Activated CD4-positive, alpha-beta memory T cell treated with anti-CD3 and anti-CD28 coated beads for 36 hours (primary cell): ENCODE measurements around the gene FEZ2. TPM values are rescaled to one million over a fixed set of nuclear protein-coding genes. Genes with fewer than 3 reads are reported as not detected.
A peak's percentile ranks its signal among the peaks of the same experiment; 100 is the strongest.

Source experiments
- CTCF ChIA-PET: fragments of 350-600 bp; sonication (Branson Sonifier 250); formaldehyde crosslinking; loops from one replicate; lab custom pipeline; 2021; ENCODE audit warnings: antibody characterized with exemption, inconsistent platforms; lab: Charles Lee
- POLR2A ChIA-PET: fragments of 350-600 bp; sonication (Branson Sonifier 250); formaldehyde crosslinking; loops from one replicate; lab custom pipeline; 2021; ENCODE audit warnings: antibody characterized with exemption; lab: Charles Lee
- DNase-seq: peaks from one replicate; pipeline ENCODE4 v3.0.0-alpha.2; 2020
- H3K27ac Mint-ChIP-seq: one replicate; pipeline ENCODE4 v1.8.0; 2021; ENCODE audit warnings: mixed read lengths
- H3K27me3 Mint-ChIP-seq: one replicate; pipeline ENCODE4 v1.8.0; 2021; ENCODE audit warnings: mixed read lengths
- H3K36me3 Mint-ChIP-seq: one replicate; pipeline ENCODE4 v1.8.0; 2021; ENCODE audit warnings: mixed read lengths
- H3K4me1 Mint-ChIP-seq: one replicate; pipeline ENCODE4 v1.8.0; 2021; ENCODE audit warnings: low read depth, mixed read lengths
- H3K4me3 Mint-ChIP-seq: one replicate; pipeline ENCODE4 v1.8.0; 2021; ENCODE audit warnings: mild to moderate bottlenecking, mixed read lengths
- H3K9me3 Mint-ChIP-seq: one replicate; pipeline ENCODE4 v1.8.0; 2021; ENCODE audit warnings: mixed read lengths
- intact Hi-C: fragments of 100-400 bp; cut with micrococcal nuclease; formaldehyde crosslinking; loops from one replicate; pipeline ENCODE4 v1.15.1; 2023
- total RNA-seq, 2 experiments: library from RNA; stranded (reverse); gene quantifications; one replicate each; pipeline ENCODE4 v1.2.3, GENCODE V29; 2021

Gene FEZ2
- total RNA-seq, 2 experiments from 2014 or later, result 6.8 to 9.3 TPM

DNA sequence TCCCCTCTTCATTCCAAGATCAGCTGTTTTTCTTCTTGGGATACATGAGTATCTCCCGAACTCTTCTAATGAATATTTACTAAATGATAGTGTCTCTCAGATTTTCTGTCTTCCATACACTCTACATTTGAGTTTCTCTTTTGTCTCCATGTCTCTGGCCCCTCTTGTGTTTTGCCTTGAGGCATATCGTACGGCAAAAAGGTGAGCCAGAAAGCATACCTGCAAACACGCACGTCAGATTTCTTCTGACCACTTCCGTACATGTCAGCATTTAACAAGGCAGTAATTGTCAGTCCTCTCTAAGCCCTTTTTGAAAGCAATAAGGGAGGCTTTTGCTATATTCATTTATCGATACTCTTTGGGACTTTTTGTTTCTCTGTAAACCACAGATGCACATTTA lies 82.4 kb downstream of the FEZ2 start:
- CTCF ChIA-PET, result no interaction called here

DNA sequence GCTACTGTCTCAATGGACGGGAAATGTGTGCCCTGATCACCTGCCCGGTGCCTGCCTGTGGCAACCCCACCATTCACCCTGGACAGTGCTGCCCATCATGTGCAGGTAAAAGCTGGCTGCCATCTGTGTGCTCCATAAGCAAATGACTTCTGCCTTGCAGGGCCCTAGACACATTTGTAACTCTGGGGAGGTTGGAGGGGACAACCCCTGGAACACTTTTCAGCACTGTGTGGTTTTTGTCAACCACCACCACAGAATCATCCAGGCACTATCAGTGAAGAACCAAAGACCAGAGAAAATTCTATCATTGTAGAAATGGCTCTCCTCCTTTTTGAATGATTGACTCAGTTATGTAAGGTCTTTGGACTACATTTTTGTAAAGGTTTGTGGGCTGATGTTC lies 84.3 kb downstream of the FEZ2 start:
- intact Hi-C loops, result no loop called here
- no peaks in the 10 kb centered on the region for H3K27me3 Mint-ChIP-seq
- DNase-seq, result no peak
- no peak overlapping the region for H3K4me3 Mint-ChIP-seq
- no peaks in the 10 kb centered on the region for H3K4me1 Mint-ChIP-seq
- POLR2A ChIA-PET, result no interaction called here
- CTCF ChIA-PET, result no interaction called here
- H3K27ac Mint-ChIP-seq, result no peak overlapping the region
- H3K9me3 Mint-ChIP-seq, result no peaks in the 10 kb centered on the region
- H3K36me3 Mint-ChIP-seq, result peaks cover 11% of the 10 kb centered on the region

More for the DNA sequence above, 82.4 kb downstream of the FEZ2 start:
- no peak overlapping the region for H3K27ac Mint-ChIP-seq
- intact Hi-C loops, result no loop called here
- no peaks in the 10 kb centered on the region for H3K27me3 Mint-ChIP-seq
- POLR2A ChIA-PET, result no interaction called here
- no peak overlapping the region for H3K4me3 Mint-ChIP-seq
- peaks cover 14% of the 10 kb centered on the region for H3K36me3 Mint-ChIP-seq
- H3K9me3 Mint-ChIP-seq, result no peaks in the 10 kb centered on the region
- no peaks in the 10 kb centered on the region for H3K4me1 Mint-ChIP-seq
- DNase-seq, result no peak

DNA sequence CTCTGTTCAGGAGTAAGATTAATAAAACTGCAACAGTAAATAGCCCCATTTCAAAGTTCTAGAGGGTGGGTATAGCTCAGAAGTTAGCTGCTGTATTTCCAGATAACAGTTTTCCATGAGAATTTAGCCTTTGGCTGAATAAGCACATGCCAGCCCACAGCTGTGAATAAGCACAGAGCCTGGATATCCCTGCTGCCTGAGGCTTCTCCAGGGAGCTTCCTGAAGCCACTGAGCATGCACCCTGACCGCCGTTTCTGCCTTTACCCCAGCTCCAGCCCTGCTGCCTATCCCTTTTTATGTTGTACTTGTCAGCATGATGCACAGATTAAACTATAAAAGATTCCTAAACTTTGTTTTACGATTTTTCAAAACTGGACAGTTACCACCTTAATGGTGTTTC lies 85.3 kb downstream of the FEZ2 start:
- H3K27me3 Mint-ChIP-seq, result no peaks in the 10 kb centered on the region
- no peak for DNase-seq
- H3K4me3 Mint-ChIP-seq, result no peak overlapping the region
- intact Hi-C loops, result no loop called here
- no peaks in the 10 kb centered on the region for H3K4me1 Mint-ChIP-seq
- CTCF ChIA-PET, result interaction anchor here (0.9 to 1.3 kb wide), 2 partner anchors 9 to 160 kb away, joined by 3 read pairs; no protein-coding TSS in a partner anchor
- no peak overlapping the region for H3K27ac Mint-ChIP-seq
- H3K9me3 Mint-ChIP-seq, result no peaks in the 10 kb centered on the region
- peaks cover 11% of the 10 kb centered on the region for H3K36me3 Mint-ChIP-seq
- POLR2A ChIA-PET, result no interaction called here

DNA sequence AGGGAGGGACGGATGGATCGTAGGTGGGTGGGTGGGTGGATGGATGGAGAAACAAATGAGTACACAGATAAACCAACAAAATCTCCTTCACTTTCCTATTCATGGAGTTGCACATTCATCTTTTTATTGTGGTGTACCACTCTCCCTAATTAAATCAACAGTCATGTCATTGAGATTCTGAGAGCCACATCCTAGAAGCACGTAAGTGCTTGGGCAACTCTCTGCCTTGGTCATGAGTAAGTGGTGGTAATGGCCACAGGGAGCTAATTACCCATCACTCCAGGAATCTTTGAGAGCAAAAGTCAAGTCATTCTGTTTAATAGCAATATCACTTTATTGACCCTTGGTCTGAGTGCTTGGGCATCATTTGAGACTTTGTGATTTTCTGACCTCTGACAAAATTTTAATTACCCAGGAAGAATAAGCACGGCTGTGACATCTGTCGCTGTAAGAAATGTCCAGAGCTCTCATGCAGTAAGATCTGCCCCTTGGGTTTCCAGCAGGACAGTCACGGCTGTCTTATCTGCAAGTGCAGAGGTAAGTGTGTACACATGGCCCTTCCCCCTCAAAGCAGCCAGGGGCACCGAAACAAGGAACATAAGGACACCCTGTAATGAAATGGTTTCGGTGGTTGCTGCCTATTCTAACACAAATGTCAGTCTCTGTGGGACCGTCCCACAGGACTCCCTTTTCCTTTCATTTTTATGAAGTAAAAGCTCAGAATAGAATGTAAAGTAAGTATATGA lies 85.9 kb downstream of the FEZ2 start:
- Mint-ChIP-seq H3K4me3 (no peak overlapping the region), H3K27me3 (no peaks in the 10 kb centered on the region), H3K27ac (no peak overlapping the region), H3K36me3 (peaks cover 11% of the 10 kb centered on the region), H3K4me1 (no peaks in the 10 kb centered on the region), H3K9me3 (no peaks in the 10 kb centered on the region)
- ChIA-PET CTCF (interaction anchor here (0.6 to 1.3 kb wide), 3 partner anchors 9 to 160 kb away, joined by 3 read pairs; no protein-coding TSS in a partner anchor), POLR2A (no interaction called here)
- intact Hi-C loops, result no loop called here
- no peak for DNase-seq

DNA sequence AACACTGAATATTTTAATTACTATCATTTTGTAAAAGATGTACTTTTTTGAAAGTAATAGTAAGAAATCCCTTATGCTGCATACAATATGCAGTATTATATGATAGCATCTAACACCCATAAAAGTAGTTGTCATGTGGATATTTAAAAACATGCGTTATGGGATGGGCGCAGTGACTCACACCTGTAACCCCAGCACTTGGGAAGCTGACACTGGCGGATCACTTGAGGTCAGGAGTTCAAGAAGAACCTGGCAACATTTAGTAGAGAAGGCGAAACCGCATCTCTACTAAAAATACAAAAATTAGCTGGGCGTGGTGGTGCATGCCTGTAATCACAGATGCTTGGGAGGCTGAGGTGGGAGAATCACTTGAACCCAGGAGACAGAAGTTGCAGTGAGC lies 88.9 kb downstream of the FEZ2 start:
- H3K36me3 Mint-ChIP-seq, result peaks cover 3% of the 10 kb centered on the region
- ChIA-PET POLR2A (no interaction called here), CTCF (no interaction called here)
- intact Hi-C loops, result loop anchor here (5.0 kb wide), 2 partner anchors 153 to 532 kb away; no protein-coding TSS in a partner anchor
- H3K27me3 Mint-ChIP-seq, result no peaks in the 10 kb centered on the region
- no peak for DNase-seq
- H3K4me1 Mint-ChIP-seq, result no peaks in the 10 kb centered on the region
- H3K9me3 Mint-ChIP-seq, result no peaks in the 10 kb centered on the region
- no peak overlapping the region for H3K4me3 Mint-ChIP-seq
- H3K27ac Mint-ChIP-seq, result no peak overlapping the region

DNA sequence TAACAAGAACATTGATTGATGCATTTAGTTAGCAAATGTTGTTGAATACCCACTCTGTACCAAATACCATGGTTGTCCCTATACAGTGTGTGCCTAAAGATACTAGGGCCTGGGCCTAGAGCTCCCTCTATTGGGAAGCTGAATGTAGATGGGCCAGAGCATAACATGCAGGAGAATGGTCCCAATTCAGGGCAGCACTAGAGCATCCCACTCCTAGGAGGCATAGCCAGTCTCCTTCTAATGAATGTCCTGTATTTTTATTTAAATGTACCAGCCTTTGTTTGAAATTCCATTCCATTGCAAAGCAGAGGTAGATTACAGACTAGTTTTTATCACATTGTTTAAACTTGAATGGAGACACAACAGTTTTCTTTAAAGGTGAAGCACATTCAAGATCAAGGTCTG lies 90.6 kb downstream of the FEZ2 start:
- CTCF ChIA-PET, result interaction anchor here (1.5 kb wide), 1 partner anchor 155 kb away, joined by 5 read pairs; no protein-coding TSS in a partner anchor
- POLR2A ChIA-PET, result no interaction called here
- H3K27me3 Mint-ChIP-seq, result no peaks in the 10 kb centered on the region
- no peaks in the 10 kb centered on the region for H3K36me3 Mint-ChIP-seq
- peak; percentile 48 for DNase-seq
- no peaks in the 10 kb centered on the region for H3K9me3 Mint-ChIP-seq
- no peak overlapping the region for H3K4me3 Mint-ChIP-seq
- intact Hi-C loops, result loop anchor here (1.0 to 5.0 kb wide), 3 partner anchors 155 to 530 kb away; no protein-coding TSS in a partner anchor
- H3K27ac Mint-ChIP-seq, result no peak overlapping the region
- no peaks in the 10 kb centered on the region for H3K4me1 Mint-ChIP-seq

Other genes starting within 250 kb of the FEZ2 start
- 1 to 10 TPM; 5.3 to 5.5 TPM for gene CRIM1, start 242.4 kb downstream of the FEZ2 start, total RNA-seq
- not detected for gene VIT, start 98.5 kb upstream of the FEZ2 start, total RNA-seq